Stimulated activated naive CD4-positive, alpha-beta T cell treated with Interleukin-2 at 50 U/mL for 16 hours (primary cell): ENCODE data around the gene SQSTM1.
A peak's percentile ranks its signal among the peaks of the same experiment; 100 is the strongest.

Experiments
- DNase-seq: peaks from one replicate; lab custom pipeline; 2025; lab: John Stamatoyannopoulos, UW

Gene SQSTM1

DNA sequence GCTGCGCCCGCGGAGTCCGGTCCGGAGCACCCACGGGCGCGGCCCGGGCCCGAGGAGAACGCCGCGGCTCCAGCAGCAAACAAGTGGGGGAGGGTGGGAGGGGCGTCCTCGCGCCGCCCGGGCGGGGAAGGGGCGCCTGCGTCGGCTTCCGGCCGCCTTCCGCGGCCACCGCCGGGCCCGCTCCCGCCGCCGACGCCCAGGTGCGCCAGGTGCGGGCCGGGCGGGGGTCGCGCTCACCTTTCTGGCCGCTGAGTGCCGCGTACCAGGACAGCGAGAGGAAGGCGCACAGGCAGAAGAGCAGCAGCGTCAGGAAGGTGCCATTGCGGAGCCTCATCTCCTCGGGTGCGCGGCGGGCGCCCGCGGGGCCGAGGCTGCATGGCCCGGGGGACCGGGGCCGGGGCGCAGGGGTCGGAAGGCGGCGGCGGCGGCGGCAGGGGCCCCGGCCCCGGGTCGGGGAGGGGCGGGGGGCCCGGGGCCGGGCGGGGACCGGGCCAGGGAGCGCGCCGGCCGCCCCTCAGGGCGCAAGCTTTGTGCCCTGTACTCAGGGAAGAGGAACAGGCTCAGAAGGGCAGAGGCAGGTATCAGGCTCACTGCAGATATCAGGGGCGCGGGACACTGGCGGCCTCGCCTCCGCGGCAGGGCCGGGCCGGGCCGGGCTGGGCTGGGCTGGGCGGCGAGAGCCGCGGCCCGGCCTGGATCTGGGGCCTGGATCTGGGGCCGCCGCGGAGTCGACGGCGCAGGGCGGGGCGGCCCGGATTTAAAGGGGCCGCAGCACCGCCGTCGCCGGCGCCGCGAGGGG, 14.3 kb upstream of the SQSTM1 start, which contains the start of gene MGAT4B:
Gene MGAT4B, minus strand, starts transcription at position 617 of the 799 bp plus-strand sequence. Its CDS starts 283 bp downstream, at position 334.
- peak; percentile 48 for DNase-seq

GRCh38 chr5:179812135-179812825, 8.4 kb upstream of the SQSTM1 start:
- DNase-seq, result no peak

DNA sequence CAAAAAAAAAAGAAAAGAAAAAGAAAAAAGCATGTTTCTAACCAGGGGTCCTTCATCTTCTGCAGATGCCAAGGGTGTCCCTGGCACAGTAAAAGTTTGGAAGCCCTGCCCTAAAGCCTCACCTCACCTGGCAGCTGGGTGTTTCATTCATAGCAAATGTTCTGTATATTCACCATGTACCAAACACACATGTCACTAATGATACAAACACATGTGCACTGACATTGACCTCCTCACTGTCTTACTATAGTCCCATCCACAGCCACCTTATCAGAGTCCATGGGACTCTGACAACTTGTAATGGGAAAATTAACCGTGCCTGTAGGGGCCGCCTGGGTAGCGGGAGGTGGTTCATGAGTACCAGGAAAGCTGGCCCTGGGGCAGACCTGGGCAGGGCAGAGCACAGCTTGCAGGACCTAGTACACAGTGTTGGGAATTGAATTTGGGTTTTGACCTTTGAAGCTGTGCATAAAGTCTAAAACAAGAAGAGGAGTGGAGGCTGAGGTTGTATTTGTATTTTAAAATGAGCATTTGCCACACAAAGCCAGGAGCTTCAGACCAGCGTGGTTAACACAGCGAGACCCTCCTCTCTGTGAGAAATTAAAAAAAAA, 7.6 kb upstream of the SQSTM1 start:
- DNase-seq, result no peak

GRCh38 chr5:179814090-179814489, 6.6 kb upstream of the SQSTM1 start:
- no peak for DNase-seq

DNA sequence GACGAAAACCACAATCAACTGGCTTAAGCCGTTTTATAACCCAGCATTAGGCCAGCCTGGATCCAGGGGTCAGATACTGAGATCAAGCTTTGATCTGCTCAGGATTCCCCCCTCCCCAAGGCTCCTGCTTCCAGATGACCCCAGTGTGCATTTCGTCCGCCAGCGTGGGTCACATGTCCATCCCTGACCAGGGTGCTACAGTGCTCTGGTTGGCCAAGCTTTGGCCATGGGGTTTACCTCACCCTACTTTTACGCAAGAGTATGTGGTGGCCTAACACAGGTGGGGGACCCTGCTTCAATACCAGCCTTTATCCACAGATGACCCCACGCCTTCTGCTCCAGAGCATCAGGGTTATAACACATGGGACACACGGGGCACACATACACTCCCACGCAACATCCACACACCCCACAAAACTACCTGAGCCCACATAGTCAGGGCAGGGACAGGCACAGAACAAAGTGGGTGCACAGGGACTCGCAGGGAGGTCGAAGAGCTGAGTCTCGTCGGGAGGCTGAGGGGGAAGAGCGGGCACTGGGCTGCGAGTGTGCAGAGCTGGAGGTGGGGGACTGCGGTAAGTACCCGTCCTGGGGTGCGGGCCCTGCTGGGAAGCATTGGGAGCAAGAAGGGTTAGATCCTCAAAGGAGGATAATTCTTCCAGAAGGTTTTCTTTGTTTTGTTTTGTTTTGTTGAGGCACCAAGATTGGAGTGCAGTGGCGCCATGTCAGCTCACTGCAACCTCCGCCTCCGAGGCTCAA, 5.0 kb upstream of the SQSTM1 start:
- DNase-seq, result no peak

- no peak for DNase-seq
These were observed 4.3 kb upstream of the SQSTM1 start for GRCh38 chr5:179816401-179816795.

DNA sequence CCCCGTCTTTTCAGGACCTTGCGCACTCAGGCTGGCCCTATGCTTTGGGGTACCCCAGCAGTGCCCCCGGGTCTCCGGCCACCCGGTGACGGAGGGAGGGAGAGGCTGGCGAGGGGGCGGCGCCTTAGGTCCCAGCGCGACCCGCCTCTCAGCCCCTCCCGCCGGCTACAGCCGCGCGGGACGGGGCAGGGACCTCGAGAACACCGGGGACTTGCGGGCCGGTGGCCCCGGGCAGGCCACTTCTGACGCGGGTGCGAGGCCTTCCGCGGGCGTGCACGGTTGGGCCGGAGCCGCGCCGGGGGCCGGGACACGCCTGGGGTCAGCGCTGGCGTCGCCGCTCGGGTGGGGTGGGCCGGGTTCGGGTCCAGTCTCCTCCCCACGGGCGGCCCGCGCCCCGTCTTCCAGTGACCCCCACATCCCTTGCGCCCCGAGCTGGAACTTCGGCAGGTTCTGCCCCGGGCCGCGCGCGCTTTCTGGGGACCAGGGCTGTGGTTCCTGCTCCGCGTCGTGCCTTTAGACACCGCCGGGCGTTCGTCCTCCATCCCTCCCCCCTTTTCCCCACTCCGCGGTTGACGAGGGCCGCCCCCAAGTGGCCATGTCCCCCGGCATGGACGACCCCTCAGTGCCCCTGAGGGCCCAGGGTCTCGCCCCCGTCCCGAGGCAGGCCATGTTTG, 3.8 kb upstream of the SQSTM1 start:
- DNase-seq, result no peak

DNA sequence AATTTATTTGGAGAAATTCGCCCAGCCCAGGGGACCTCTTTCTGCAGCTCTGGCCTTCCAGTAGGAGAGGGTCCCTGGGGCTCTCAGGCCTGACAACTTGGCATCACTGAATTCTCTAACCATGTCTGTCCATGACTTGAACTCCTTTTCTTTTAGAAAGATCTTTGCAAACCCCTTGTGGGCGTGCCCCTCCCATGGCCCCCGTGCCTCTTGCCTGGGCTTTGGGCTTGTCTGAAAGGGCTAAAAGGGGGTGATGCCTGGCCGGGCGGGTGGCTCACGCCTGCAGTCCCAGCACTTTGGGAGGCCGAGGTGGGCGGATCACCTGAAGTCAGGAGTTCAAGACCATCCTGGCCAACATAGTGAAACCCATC, 3.2 kb upstream of the SQSTM1 start:
- no peak for DNase-seq

GRCh38 chr5:179817890-179818745, 2.6 kb upstream of the SQSTM1 start:
- DNase-seq, result no peak

GRCh38 chr5:179818746-179819295, 1.9 kb upstream of the SQSTM1 start:
- DNase-seq, result peak; percentile 87

- peak; percentile 45 for DNase-seq
These were observed 1.2 kb upstream of the SQSTM1 start for GRCh38 chr5:179819296-179820126.

DNA sequence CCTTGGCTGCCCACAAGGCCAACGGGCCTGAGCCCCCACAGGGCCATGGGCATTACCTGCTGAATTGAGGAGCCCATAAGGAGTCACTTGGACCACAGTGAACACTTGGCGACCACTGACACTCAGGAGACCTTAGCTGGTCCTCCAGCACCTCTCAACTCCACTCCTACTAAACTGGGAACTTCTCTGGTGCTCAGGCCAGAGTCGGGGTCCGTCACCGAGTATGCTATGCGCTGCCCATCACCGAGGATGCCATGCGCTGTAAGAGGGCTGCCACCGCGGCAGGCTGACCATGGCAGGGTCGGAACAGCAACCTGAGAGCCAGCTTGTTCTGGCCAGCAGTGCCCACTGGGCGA, 600 bp upstream of the SQSTM1 start:
- DNase-seq, result no peak

DNA sequence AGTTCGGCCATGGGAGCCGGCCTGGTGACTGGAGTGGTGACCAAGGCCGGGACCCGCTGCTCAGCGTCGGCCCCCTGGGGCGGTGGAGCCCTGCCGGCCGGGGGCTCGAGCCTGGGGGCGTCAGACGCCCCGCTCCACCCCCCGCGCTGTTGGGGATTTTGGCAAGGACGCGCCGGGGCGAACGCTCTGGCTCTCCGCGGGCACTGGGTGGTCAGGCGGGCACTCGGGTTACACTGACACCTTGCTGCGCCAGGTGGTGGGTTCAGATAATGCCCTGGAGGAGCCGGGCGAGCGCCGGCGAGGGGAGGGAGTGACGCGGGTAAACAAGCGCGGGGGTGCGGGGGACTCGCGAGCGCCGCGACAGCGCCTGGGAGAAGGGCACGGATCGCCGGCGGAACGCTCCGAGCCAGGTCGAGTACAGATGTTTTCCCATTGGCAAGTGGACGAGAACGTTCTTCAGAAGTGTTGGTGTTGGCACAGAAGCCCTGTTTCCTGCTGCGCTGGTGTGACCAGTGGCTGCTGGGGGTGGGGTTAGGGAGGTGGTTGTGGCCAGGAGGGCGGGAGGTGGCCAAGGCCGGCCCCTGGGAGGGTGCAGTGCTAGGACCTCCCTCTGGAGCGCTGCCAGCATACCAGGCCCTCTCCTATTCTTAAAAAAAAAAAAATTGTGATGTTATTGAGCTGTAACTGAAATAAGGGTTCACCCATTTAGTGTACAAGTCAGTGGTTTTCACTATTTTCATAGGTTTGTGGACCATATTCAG, 773 bp downstream of the SQSTM1 start:
- peak; percentile 83 for DNase-seq

GRCh38 chr5:179822059-179822432, 1.3 kb downstream of the SQSTM1 start:
- no peak for DNase-seq

- DNase-seq, result no peak
These were observed 1.8 kb downstream of the SQSTM1 start for GRCh38 chr5:179822444-179822990.

DNA sequence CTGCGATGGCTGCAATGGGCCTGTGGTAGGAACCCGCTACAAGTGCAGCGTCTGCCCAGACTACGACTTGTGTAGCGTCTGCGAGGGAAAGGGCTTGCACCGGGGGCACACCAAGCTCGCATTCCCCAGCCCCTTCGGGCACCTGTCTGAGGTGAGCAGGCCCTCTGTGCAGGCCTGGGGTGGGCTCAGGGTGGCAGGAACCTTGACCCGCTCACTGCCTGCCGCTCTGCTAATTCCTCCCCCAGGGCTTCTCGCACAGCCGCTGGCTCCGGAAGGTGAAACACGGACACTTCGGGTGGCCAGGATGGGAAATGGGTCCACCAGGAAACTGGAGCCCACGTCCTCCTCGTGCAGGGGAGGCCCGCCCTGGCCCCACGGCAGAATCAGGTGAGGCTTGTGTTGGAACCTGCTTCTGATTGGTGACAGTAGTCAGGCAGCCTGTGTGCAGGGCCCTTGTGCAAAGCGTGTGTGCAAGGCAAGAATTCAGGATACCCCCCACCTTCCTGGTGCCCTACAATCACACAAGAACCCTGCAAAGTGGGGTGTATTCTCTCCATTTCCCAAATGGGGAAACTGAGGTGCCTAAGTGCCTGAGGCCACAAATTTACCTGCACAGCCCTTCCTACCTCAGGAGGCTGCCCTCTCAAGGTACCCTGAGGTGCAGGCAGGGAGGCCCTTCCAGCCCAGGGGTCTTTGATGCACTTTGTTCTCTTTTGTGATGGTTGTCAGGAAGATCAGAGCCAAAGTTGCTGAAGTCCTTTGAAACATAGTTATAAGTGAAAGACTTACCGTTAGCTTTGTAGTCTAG, 3.4 kb downstream of the SQSTM1 start:
- DNase-seq, result no peak

- DNase-seq, result no peak
These were observed 4.0 kb downstream of the SQSTM1 start for GRCh38 chr5:179824745-179825112.

GRCh38 chr5:179825655-179826182, 5.0 kb downstream of the SQSTM1 start:
- no peak for DNase-seq
